GM19238 (cell line): ENCODE data around the gene POLE.
"Not testable (repeated sequence)": the region's sequence is repeated elsewhere in the genome, so short reads cannot be mapped to it uniquely, and the experiment has no call there.

Experiments used
- DNase-seq: peaks from one replicate; pipeline ENCODE4 v3.0.0; 2011; ENCODE audit warnings: low spot score; ENCODE audit not compliant: insufficient read length

Gene POLE

DNA sequence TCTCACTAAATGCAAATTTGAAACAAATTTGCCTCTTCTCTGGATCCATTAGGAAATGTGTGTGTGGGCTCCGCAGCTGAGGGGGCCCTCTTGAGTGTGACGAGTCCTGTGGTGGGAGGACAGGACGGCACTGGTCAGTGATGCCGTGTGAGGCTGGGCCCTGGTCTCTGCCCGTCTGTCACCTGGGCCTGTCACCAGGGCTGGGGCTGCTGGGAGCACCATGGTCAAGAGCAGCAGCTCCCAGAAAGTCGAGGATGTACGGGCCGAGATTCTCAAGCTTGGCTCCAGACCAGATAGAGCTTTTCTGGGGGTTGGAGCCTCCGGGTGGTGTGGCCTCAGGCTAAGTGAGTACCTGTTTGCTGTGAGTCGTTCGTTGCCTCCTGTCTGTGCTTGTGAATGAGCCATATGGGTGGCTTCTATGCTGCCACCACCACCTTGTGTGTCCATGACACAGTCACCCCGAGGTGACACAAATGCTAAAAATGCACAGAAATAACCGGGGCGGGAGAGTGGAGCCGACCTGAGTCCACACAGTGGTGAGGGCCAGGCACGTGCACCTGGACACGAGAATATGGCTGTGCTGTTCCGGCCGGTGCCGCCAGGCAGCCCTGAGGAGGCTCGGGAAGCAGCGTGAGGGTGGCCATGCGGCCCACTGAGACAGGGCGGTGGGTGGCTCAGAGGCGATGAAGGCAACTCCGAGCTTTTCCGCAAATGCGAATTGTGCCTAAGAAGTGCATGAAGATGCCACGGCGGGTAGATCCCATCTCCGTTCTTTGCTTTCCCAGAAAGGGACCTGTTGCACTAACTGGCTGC lies 32.2 kb upstream of the POLE start:
- DNase-seq, result no peak

DNA sequence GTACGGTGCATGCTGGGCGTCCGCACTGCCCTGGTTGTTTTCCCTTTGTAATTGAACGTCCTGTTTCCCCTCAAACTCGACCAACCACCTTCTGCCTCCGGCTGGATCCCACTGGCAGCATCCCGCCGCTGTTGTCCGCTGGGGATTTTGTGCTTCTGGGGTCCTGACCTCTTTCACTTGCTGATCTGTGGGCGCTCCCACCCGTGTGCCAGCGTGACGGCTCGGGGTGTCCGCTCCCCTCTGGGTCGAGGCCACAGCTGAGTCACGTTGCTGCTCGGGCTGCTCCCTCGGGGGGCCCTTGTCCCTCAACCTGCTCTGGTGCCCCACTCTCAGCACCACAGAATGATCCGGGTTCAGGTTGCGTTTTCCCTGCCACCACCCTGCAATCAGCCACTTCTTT lies 31.5 kb upstream of the POLE start:
- DNase-seq, result no peak

DNA sequence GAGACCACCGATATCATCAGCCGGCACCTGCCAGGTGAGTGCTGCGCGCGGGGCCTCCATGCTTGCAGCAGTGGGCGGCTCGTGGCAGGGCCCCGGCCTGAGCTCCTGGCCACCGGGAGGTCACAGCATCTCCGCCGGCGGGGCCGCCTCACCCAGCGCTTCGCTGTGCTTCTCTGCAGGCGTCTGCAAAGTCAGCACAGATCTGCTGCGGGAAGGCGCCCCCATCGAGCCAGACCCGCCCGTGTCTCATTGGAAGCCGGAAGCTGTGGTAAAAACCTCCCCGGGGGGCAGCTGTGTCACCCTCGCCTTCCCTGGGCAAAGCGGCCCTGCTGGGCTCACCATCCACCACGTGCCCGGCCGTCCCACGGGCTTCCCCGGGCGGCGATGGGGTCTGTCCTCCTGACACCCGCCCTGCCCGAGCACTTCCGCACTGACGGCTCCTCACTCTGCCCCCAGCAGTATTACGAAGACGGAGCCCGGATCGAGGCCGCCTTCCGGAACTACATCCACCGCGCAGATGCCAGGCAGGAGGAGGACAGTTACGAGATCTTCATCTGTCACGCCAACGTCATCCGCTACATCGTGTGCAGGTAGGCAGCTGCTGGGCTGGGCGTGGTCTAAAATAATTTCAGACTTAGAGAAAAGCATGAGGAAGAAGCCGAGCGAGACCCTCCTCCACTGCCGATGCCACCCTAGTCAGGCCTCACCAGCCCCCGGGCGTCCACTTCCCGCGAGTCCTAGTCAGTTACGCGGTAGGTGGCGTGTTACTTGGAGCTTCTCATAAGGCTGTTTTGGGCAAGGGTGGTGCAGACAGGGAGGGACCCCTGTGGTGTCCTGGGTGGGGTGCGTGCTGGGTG lies 30.6 kb upstream of the POLE start:
- DNase-seq, result no peak

DNA sequence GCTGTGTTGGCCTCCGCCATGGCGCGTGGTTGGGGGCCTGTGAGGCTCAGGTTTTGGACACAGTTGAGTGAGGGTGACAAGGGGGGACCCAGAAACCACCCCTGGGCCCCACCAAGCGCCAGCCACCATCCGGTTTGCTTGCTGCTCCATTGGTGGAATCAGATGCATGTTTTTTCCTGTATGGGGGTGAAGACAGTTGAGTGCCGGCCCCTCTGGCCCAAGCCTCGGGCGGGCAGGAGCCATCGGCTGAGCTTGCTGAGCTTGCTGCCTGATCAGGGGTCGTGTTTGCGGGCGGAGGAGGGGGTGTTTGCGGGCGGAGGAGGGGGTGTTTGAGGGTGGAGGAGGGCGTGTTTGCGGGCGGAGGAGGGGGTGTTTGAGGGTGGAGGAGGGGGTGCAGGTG lies 29.9 kb upstream of the POLE start:
- no peak for DNase-seq

DNA sequence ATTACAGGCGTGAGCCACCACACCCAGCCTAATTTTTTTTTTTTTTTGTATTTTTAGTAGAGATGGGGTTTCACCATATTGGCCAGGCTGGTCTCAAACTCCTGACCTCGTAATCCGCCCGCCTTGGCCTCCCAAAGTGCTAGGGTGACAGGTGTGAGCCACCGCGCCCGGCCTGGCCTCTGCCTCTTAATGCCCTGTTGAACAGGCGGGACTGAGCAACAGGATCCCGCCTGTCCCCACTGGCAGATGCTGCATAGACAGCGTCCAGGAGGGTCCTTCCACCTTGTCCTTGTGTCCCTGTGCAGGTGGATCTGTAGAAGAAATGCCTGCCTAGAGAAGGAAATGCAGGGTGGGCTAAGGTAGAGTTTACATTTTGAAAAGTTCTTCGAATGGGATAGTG lies 29.2 kb upstream of the POLE start:
- no peak for DNase-seq

DNA sequence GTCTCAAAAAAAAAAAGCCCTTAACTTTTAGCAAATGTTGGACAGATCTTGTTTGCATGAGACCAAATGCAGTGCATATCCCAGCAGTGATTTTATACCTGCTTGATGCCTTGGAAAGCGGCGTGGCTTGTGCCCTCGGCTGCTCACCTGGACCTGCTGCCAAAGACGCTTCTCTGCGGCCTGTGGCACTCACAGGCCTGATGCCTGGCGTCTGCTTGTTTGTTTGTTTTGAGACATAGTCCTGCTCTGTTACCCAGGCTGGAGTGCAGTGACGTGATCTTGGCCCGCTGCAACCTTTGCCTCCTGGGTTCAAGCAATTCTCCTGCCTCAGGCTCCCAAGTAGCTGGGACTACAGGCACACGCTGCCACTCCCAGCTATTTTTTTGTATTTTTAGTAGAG lies 28.7 kb upstream of the POLE start:
- DNase-seq, result no peak

DNA sequence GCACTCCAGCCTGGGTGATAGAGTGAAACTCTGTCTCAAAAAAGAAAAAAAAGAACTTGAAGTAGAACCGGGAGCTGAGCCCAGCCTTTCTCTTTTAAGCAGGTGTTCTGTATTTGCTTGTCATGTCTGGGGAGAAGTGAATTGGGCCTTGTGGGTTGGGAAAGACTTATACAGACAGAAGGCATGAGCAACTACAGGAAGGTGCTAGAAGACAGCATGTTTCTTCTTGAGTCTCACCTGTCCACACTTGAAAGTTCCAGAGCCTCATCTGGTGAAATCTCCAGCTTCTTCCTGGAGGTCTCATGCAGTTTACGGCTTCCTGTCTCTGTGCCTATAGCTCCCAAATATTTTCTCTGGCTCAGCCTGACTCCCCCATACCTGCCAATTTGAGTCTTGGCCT lies 26.0 kb upstream of the POLE start:
- DNase-seq, result no peak

DNA sequence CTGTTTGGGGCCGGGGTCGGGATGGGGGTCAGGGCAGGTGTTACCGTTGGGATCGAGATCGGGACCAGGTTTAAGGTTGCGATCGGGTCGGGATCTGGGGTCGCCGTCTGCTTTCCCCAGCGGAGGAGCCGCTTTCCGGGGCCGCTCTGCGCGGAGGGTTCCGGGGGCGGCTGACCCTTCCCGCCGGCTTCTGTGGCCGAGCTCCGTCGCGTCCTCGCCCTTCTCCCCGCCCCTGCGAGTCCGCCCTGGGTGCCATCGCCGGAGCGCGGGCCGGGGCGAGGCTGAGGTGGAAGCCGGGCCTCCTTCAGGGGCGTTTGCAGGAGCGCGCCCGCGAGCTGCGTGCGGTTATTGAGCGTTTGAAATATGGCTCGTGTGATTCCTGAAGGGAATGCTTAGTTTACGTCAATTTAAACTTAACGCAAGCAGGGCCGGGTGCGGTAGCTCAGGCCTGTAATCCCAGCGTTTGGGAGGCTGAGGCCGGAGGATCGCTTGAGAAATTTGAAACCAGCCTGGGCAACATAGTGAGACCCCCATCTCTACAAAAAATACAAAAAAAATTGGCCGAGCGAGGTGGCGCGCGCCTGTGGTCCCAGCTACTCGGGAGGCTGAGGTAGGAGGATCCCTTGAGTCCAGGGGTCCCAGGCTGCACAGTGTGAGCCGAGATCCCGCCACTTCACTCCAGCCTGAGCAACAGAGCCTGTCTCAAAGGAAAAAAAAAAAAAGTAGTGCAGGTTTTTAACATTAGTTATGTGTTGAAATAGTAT lies 24.1 kb upstream of the POLE start:
- DNase-seq, result peak; percentile 44

DNA sequence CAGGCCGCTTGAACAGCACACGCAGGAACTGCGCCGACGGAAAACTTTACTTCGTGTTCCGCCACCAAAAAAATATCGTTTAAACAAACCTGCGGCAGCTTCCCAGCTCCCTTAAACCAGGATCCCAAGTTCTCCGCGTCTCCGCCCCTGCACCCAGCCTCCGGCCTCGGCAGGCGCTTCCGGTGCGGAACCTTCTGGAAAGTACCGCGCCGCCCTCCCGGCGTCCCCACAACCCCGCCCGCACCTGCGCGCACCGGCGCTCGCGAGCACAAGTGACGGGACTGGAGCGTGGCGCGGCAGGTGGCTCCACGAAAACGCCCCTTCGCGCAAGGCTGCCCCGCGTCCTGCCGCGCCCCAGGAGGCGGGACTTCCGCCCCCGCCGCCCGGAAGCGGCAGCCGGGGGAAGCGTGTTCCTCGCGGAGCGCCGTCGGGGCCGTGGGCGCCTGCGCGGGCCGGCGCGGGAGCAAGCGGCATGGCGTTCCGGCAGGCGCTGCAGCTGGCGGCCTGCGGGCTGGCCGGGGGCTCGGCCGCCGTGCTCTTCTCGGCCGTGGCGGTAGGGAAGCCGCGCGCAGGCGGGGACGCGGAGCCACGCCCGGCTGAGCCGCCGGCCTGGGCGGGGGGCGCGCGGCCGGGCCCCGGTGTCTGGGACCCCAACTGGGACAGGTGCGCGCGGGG lies 23.4 kb upstream of the POLE start, which contains the start of gene PGAM5:
PGAM5 (plus strand) TSS at position 438 of the 675 bp plus-strand sequence; CDS start at position 473, 35 bp downstream.
- DNase-seq, result peak; percentile 94

DNA sequence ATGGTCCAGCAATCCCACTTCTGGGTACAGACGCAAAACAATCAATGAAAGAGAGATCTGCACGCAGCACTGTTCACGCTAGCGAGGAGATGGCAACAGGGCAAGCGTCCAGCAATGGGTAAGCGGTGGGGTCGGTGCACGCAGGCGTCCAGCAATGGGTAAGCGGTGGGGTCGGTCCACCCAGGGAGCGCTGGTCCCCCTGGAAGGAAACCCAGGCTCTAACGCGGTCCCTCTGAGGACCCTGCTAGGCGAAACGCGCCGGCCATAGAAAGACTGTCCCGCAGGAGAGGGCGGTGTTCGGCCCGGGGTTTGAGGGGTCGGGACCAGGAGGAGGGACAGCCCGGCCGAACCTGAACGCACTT lies 22.9 kb upstream of the POLE start:
- DNase-seq, result no peak

DNA sequence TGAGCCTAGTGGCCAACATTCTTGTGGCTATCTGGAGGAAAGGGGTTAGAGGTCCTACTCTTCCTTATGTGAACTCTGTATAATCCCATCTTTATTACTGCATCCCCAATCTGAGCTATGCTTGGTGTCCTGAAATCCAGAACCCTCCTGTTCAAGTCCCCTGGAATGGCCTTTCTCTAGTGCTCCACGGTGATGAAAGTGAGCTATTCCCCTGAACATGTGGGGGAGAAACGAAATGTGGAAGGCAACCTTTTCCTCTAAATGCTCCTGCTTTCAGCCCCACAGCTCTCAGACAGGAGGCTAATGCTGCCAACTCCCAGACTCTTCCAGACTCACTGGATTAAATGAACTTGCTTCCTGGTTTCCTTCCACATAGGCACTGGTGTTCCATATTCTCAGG lies 21.0 kb upstream of the POLE start:
- DNase-seq, result no peak

DNA sequence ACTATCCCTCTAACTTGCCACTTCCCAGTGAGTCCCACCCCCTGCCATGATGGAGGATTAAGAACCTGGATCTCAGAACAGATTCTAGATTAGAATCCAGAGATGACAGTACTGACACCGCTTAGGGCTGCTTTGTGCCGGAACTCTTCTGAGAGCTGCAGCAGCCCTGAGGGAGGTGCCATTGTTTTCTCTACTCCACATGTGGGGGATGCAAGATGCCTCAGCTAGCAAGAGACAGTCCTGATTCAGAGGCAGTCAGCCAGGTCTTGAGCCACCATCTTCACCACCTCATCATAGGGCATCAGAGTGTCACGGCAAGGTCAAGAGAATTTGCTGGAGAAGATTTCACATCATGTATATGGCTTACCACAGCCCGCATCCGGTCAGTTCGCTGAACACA lies 20.1 kb upstream of the POLE start:
- DNase-seq, result no peak

DNA sequence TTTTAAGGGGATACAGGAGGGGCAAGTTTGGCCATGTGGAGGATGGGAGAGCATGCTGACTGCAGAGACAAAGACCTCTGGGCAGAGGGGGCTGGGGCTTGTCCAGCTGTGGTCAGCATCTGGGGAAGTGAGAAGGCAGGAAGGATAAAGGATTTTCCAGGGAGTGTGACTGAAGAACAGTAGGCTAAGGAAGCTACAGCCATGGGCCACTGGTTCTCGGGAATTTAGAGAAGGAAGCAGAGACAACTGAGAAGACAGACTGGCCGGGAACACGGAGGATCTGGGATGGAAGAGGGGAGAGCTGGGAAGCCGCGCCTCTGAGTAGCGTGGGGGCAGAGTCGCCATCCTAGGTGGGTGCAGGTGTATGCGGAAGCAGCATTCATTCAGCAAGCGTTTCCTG lies 16.5 kb upstream of the POLE start:
- DNase-seq, result no peak

DNA sequence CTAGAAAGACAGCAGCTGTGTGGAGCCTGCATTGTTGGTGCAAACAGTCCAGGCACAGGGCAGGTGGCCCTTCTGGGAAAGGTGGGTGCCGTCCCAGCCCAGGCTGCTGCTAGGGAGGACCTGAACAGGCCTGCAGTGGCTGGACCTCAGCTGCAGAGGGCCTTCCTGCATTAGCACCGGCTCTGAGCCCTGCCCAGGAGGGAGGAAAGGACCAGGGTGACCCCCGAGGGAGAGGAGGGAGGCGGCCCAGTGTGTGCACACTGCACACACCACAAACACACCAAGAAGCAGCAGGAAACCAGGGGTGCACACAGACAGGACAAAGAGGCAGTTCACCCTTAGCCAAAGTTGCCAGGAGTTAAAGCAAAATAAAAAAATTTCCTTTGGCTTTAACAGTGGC lies 15.5 kb upstream of the POLE start:
- no peak for DNase-seq

DNA sequence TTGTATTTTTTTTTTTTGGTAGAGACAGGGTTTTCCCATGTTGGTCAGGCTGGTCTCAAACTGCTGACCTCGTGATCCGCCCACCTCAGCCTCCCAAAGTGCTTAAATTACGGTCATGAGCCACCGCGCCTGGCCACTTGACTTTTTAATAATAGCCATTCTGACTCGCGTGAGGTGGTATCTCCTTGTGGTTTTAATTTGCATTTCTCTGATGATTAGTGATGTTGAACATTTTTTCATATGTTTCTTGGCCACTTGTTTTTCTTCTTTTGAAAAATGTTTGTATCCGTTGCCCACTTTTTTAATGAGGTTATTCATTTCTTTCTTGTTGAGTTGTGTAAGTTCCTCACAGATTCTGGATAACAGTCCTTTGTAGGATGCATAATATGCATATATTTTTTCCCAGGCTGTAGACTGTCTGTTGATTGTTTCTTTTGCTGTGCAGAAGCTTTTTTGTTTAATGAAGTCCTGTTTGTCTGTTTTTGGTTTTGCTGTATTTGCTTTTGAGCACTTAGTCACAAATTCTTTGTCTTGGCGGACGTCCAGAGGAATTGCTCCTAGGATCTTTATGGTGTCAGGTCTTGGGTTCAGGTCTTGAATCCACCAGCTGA lies 13.2 kb upstream of the POLE start:
- DNase-seq, result no peak

DNA sequence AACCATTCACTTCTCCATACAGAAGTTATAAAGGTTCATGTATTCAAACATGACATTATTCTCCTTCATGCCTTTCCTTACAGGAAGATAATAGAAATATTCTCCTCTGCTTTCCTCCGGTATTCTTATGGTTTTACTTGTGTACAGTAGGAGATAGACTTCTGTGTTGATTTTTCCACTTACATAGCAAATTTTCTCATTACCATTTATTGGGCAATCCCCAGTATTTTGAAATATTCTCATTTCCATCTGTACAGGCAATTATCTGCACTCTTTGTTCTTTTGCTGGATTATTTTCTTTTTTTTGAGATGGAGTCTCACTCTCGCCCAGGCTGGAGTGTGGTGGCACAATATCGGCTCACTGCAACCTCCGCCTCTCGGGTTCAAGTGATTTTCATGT lies 11.2 kb upstream of the POLE start:
- no peak for DNase-seq

DNA sequence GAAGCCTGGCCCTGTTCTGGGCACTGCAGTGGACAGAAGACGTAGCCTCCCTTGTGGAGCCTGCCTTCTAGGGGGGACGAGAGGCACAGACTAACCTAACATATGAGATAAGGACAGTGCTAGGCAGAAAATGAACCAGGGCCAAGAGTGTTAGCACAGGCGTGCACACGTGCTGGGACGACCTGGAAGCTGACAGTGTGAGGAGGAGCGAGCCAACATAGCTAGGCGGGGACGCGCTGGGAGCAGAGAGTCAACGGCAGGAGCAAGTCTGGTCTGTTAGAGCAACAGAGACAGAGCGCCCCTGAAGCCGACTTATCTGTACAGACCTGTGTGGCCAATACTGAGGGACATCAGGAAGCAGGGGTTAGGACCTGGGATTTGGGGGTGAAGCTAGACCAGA lies 8.3 kb upstream of the POLE start:
- no peak for DNase-seq

DNA sequence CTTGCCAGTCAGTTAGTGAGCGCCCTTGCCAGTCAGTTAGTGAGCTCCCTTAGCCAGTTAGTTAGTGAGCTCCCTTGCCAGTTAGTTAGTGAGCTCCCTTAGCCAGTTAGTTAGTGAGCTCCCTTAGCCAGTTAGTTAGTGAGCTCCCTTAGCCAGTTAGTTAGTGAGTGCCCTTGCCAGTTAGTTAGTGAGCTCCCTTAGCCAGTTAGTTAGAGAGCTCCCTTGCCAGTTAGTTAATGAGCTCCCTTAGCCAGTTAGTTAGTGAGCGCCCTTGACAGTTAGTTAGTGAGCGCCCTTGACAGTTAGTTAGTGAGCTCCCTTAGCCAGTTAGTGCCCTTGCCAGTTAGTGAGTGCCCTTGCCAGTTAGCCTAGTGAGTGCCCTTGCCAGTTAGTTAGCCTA lies 7.7 kb upstream of the POLE start:
- DNase-seq, result not testable (repeated sequence)

DNA sequence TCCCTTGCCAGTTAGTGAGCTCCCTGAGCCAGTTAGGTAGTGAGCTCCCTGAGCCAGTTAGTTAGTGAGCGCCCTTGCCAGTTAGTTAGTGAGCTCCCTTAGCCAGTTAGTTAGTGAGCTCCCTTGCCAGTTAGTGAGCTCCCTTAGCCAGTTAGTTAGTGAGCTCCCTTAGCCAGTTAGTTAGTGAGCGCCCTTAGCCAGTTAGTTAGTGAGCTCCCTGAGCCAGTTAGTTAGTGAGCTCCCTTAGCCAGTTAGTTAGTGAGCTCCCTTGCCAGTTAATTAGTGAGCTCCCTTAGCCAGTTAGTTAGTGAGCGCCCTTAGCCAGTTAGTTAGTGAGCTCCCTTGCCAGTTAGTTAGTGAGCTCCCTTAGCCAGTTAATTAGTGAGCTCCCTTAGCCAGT lies 4.9 kb upstream of the POLE start:
- DNase-seq, result not testable (repeated sequence)

DNA sequence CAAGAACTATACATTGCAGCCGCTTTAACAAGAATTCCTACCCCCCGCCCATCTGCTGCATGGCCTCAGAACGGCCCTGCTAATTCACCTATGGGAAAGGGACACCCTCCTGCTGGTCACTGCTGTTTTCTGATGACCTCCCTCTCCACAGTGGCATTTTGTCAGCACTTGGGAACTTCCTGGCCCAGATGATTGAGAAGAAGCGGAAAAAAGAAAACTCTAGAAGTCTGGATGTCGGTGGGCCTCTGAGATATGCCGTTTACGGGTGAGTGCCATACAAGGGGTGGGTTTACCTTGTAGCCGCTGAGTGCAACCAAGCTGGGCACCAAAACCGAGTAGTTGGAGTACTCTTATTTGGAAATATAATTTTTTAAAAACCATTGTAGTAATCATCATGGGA lies 3.0 kb upstream of the POLE start:
- no peak for DNase-seq

DNA sequence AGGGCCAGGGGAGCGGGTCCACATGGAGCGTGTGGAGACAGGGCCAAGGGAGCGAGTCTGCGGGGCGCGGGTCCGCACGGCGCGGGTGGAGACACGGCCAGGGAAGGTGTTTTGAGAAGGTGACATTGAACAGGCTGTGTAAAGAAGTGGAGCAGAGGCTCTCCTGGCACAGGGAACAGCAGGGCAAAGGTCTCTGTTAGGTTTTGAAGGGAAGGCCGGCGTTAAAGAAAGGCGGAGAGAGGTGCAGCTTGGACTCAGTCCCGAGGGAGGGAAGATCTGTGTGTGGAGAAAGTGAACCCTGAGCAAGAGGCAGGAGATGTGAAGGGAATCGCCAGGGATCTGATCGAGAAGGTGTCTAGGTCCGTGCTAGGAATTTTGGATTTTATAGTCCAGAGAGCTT lies 2.1 kb upstream of the POLE start:
- no peak for DNase-seq
